GM10248 (cell line): Measurements from ENCODE around the gene PCIF1.

Experiments
- CTCF ChIA-PET: fragments of 300-600 bp; sonication (Branson Sonifier 250); formaldehyde crosslinking; extraction: SDS; loops from one replicate; lab custom pipeline; 2021; ENCODE audit warnings: antibody characterized with exemption; lab: Yijun Ruan, JAX
- POLR2A ChIA-PET: fragments of 350-650 bp; sonication (Branson Sonifier 250); formaldehyde crosslinking; extraction: SDS; loops from one replicate; lab custom pipeline; 2020; ENCODE audit warnings: antibody characterized with exemption; lab: Yijun Ruan, JAX
- DNase-seq: peaks from one replicate; pipeline ENCODE4 v3.0.0; 2012; ENCODE audit errors: extremely low spot score
- TF ChIP-seq, protein P1 (sequence below): IDR thresholded peaks from 2 replicates; pipeline ENCODE4 v1.5.1; 2012; ENCODE audit warnings: mild to moderate bottlenecking, low read depth; ENCODE audit errors: extremely low read depth, missing control alignments, control extremely low read depth

PCIF1 gene

GRCh38 chr20:45971675-45972499 lies 37.4 kb downstream of the PCIF1 start, which contains the start of gene ZNF335:
Gene ZNF335, minus strand, starts transcription at chr20:45972203. Its CDS starts 793 bp downstream, at chr20:45971410.
- TF ChIP-seq, protein P1, sequence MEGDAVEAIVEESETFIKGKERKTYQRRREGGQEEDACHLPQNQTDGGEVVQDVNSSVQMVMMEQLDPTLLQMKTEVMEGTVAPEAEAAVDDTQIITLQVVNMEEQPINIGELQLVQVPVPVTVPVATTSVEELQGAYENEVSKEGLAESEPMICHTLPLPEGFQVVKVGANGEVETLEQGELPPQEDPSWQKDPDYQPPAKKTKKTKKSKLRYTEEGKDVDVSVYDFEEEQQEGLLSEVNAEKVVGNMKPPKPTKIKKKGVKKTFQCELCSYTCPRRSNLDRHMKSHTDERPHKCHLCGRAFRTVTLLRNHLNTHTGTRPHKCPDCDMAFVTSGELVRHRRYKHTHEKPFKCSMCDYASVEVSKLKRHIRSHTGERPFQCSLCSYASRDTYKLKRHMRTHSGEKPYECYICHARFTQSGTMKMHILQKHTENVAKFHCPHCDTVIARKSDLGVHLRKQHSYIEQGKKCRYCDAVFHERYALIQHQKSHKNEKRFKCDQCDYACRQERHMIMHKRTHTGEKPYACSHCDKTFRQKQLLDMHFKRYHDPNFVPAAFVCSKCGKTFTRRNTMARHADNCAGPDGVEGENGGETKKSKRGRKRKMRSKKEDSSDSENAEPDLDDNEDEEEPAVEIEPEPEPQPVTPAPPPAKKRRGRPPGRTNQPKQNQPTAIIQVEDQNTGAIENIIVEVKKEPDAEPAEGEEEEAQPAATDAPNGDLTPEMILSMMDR = no peak
- DNase-seq = peak; percentile 99
- CTCF ChIA-PET = interaction anchor here (0.9 to 5.7 kb wide), 14 partner anchors 9 to 173 kb away, joined by 3 to 92 read pairs (median 16); partner anchors contain the start of gene PCIF1
- POLR2A ChIA-PET = interaction anchor here (0.5 to 2.9 kb wide), 6 partner anchors 29 to 960 kb away, joined by 3 to 14 read pairs (median 3); partner anchors contain the start of genes ELMO2 and PCIF1

GRCh38 chr20:45972500-45973183 lies 38.2 kb downstream of the PCIF1 start:
- peak; percentile 99 for DNase-seq
- TF ChIP-seq, protein P1 = no peak
- ChIA-PET POLR2A (interaction anchor here (1.1 to 2.9 kb wide), 2 partner anchors 38 to 67 kb away, joined by 3 to 14 read pairs; partner anchors contain the start of gene PCIF1), CTCF (interaction anchor here (1.0 to 5.7 kb wide), 5 partner anchors 9 to 50 kb away, joined by 3 to 39 read pairs (median 18); partner anchors contain the start of gene PCIF1)

- TF ChIP-seq, protein P1 = no peak
- no peak for DNase-seq
- POLR2A ChIA-PET = no interaction called here
- CTCF ChIA-PET = interaction anchor here (1.0 to 4.4 kb wide), 6 partner anchors 8 to 48 kb away, joined by 3 to 31 read pairs (median 4); no protein-coding TSS in a partner anchor
These were observed 40.5 kb downstream of the PCIF1 start for GRCh38 chr20:45974896-45975565.

DNA sequence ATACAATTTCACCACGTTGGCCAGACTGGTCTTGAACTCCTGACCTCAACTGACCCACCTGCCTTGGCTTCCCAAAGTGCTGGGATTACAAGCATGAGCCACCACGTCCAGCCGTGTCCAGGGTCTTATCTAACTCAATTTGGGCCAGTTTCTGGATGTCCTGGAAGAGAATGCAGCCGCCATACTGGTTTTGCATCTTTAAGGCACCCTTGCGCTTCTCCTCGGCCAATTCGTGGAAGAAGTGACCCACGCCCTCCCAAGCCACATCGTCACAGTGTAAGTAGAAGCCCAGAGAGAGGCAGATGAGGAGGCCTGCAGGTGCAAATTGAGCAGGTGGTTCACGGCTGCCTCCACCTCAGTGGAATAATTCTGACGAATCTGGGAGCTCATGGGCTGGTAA lies 41.2 kb downstream of the PCIF1 start:
- CTCF ChIA-PET = interaction anchor here (1.5 to 4.4 kb wide), 3 partner anchors 7 to 29 kb away, joined by 4 to 31 read pairs (median 4); no protein-coding TSS in a partner anchor
- POLR2A ChIA-PET = no interaction called here
- DNase-seq = no peak
- TF ChIP-seq, protein P1 = no peak

DNA sequence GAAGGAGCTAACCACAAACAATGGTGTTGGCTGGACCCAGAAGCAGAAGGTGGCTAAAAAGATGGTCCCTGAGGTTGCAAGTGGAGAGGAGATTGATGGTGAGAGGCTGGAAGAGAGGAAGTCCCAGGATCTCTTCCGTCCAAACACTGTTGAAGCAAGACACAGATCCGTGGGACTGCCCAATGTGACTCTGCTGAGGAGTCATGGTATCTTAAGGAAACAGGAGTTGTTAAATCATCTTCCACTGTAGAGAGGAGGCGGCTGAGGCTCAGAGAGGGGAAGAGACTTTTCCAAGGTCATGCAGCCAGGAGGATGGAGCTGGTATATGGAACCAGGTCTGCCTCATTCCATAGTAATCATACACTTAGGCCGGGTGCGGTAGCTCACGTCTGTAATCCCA lies 41.6 kb downstream of the PCIF1 start:
- TF ChIP-seq, protein P1 = no peak
- DNase-seq = no peak
- ChIA-PET POLR2A (no interaction called here), CTCF (interaction anchor here (1.4 to 4.4 kb wide), 3 partner anchors 8 to 29 kb away, joined by 3 to 31 read pairs (median 4); no protein-coding TSS in a partner anchor)
